Spleen (tissue), 7 donors: ENCODE results near the gene TBX2.

ENCODE experiments used
- POLR2A ChIP-seq, 3 donors: fragments of 450-650 bp; IDR thresholded peaks; one replicate each; pipeline ENCODE4 v1.5.1; 2017; ENCODE audit warnings: antibody characterized with exemption in 3 of 3, mild to moderate bottlenecking in 1 of 3
- POLR2AphosphoS5 ChIP-seq, 3 donors: sonication (generic); formaldehyde crosslinking; IDR thresholded peaks; one replicate each; pipeline ENCODE4 v1.5.1; 2017; ENCODE audit warnings: antibody characterized with exemption in 3 of 3
- TF ChIP-seq, protein P1 (sequence below), 11 experiments: fragments of 200-600 bp in 7 of 11; fragments of 450-650 bp in 4 of 11; sonication (generic) in 4 of 11; IDR thresholded peaks in 8 of 11; conservative IDR thresholded peaks in 3 of 11; 1 replicate in 7 of 11; 2 replicates in 4 of 11; pipeline versions ENCODE4 v1.4.0 to v1.8.0; 2016 to 2021; ENCODE audit warnings: antibody characterized with exemption in 11 of 11, inconsistent platforms in 4 of 11, mild to moderate bottlenecking in 1 of 11
- donor health status: DM: no; HTN: no; CAD: no; lungs with moderate emphysema.
- donor health status: DM: no; HTN: no; CAD: no.
- donor health status: DM: no; HTN: no; CAD: no.

DNA sequence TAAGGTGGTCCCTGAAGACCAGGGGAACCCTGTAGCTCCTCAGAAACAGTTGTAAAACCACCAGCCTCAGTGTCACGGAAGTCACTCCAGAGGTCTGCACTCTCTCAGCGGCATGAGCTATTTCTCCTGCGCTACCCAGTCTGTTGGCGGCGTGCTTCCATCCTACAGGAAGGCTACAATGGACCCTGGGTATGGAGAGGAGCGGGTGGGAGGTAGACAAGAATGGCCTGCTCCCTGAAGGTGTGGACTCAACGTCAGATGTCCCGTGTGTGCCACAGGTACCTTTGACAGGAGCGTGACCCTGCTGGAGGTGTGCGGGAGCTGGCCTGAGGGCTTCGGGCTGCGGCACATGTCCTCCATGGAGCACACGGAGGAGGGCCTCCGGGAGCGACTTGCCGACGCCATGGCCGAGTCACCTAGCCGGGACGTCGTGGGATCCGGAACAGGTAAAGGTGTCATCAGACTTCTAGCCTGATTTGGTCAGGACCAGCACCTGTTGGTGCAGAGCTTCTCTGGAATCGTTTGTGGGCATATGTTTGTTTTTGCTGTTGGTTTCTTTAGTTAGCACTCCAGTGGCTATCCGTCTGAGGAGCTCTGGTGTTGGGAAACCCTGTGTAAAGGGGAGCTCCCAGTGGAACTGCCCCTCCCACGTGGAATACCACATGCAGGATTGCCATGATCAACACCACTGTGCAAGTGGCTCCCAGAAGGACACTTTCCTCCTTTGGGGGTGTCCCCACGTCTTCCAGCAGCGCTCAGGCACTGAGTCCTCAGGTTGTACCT, 31.4 kb upstream of the TBX2 start:
- TF ChIP-seq, protein P1, sequence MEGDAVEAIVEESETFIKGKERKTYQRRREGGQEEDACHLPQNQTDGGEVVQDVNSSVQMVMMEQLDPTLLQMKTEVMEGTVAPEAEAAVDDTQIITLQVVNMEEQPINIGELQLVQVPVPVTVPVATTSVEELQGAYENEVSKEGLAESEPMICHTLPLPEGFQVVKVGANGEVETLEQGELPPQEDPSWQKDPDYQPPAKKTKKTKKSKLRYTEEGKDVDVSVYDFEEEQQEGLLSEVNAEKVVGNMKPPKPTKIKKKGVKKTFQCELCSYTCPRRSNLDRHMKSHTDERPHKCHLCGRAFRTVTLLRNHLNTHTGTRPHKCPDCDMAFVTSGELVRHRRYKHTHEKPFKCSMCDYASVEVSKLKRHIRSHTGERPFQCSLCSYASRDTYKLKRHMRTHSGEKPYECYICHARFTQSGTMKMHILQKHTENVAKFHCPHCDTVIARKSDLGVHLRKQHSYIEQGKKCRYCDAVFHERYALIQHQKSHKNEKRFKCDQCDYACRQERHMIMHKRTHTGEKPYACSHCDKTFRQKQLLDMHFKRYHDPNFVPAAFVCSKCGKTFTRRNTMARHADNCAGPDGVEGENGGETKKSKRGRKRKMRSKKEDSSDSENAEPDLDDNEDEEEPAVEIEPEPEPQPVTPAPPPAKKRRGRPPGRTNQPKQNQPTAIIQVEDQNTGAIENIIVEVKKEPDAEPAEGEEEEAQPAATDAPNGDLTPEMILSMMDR (IDR thresholded peaks at IDR 0.05 in 8 of 11, conservative IDR thresholded peaks at IDR 0.05 in 3 of 11): no peak
- TF ChIP-seq POLR2A (IDR thresholded peaks at IDR 0.05) (no peak), POLR2AphosphoS5 (IDR thresholded peaks at IDR 0.05) (no peak)
